ENCODE measurements around the gene KLKB1.
"Not testable (repeated sequence)": the region's sequence is repeated elsewhere in the genome, so short reads cannot be mapped to it uniquely, and the experiment has no call there.

KLKB1 gene

DNA sequence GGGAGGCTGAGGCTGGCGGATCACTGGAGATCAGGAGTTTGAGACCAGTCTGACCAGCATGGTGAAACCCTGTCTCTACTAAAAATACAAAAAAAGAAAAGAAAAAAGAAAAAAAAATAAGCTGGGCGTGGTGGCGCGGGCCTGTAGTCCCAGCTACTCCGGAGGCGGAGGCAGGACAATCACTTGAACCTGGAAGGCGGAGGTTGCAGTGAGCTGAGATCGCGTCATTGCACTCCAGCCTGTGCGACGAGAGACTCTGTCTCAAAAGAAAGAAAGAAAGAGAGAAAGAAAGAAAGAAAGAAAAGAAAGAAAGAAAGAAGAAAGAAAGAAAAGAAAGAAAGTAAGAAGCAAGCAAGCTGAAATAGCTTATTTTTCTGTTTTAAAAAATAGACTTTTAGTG lies 37.9 kb downstream of the KLKB1 start:
- not testable (repeated sequence) for DNase-seq (ENCODE audit: low read depth)

DNA sequence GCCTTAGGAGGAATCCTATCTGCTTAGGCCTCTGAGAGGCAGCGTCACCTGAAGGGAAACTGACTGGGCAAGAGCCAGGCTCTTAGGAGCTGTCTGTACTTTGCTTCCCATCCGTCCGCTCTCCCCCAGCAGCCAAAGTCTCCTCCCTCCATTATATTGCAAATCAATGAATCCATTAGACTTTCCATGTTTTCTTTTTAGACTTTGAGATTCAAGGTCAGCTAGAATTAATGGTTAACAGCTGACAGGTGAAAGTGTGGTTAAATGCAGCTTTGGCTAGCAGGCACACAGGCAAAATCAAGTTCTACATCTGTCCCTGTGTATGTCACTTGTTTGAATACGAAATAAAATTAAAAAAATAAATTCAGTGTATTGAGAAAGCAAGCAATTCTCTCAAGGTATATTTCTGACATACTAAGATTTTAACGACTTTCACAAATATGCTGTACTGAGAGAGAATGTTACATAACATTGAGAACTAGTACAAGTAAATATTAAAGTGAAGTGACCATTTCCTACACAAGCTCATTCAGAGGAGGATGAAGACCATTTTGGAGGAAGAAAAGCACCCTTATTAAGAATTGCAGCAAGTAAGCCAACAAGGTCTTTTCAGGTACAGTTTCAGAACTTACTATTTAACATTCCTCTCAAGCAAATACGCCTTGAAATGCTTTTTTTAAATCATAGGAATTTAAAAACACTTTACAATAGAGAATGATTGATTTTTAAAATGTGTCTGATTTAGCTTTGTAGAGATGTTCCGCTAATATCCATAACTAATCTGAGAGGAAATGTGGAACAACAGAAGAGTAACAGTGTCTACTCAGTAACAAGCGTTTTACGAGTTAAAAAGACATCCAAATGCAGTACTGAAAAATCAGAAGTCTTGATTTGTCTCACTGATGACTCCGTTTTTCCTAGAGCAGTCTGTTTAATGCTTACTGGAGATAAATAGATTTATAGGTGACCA lies 38.7 kb downstream of the KLKB1 start, which contains the start of gene F11:
F11 (plus strand) TSS at position 507 of the 970 bp plus-strand sequence. CDS start 948 bp downstream, outside the sequence.
- no peak for DNase-seq (ENCODE audit: low read depth)

DNA sequence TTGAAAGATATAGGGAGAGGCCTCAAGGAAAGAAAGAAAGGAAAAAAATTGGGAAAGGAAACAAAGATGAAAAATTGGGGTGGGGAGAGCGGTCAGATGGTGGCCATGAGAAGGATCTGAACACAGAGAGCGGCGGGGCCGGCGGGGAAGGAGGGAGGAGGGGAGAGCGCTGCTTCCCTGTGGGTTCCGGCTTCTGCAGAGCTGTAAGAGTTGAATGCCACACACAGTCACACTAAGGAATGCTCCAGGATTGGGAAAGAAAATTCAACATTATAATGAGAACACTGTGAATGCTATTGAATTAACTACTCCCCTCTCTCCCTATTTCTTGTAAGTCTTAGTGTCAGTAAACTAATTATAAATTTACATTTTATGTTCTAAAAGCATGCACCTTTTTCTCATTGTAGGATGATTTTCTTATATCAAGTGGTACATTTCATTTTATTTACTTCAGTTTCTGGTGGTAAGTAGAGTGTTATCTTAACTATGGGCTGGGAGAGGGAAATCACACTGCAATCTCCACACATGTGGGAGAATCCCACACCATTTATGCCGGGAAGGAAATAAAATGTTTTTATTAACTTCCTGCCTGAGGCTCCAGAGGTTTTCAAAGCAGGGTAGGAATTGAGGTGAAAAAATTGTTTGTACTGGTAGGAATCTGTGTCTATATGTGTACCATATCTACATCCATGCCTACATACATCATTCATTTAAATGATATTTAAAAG lies 39.6 kb downstream of the KLKB1 start:
- no peak for DNase-seq (ENCODE audit: low read depth)

DNA sequence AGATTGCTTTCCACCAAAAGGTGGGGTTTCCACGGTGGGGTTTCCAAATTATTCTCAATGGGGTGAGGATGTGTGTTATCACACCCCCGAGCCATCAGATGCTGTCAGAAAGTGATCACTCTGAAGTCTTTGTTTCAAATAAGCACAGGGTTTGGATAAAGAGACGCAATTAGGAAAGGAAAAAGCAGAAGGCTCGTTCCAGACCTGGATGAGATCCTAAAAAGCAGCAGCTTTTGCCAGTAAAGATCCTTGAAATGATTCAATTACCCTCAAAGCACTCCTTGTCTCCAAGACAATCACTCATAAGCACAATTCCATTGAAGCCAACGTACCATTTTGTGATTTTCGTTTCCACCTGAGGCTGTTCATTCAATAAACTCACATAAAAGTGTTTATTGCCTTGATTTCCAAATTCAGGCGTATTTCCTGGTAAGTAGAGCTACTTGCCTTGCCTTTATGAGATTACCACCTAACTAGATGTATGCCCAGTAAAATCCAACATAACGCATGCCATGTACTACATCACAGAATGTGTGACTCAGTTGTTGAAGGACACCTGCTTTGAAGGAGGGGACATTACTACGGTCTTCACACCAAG lies 43.9 kb downstream of the KLKB1 start:
- DNase-seq (ENCODE audit: low read depth), result no peak

DNA sequence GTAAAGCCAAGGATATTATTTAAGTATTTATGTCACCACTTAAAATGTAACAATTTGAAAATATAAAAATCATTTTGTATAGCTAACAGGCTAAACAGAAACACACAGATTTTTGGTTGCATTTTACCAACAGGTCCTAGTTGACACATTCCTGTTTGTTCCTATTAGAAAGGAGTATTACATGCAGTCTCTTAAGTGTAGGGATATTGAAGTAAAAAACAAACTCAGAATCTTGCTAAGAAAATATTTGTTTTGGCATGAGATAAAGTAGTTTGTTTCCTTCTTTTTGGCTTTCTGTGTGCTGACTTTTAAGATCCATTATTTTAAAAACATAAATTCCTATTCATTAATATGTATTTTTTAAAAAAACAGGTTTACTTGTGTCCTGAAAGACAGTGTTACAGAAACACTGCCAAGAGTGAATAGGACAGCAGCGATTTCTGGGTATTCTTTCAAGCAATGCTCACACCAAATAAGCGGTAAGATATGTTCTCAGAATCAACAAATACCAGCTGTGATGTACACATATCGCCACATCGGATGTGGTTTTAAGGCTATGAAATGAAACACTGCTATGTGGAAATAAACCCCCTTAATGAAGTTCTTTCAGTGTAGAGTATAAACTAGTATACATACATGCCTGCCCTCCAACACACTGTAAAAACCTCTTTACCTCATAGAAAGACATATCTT lies 45.5 kb downstream of the KLKB1 start:
- no peak for DNase-seq (ENCODE audit: low read depth)

DNA sequence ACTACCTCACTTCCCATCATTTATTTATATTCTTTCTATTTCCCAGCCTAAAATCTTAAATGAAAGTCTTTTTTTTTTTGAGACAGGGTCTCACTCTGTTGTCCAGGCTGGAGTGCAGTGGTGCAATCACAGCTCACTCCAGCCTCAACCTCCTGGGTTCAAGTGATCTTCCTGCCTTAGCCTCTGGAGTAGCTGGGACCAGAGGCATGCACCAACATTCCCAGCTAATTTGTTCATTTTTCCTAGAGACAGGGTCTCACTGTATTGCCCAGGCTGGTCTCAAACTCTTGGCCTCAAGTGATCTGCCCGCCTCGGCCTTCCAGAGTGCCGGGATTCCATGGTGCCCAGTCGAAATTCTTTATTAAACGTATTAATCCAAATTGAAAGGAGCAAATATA lies 46.1 kb downstream of the KLKB1 start:
- DNase-seq (ENCODE audit: low read depth), result not testable (repeated sequence)

DNA sequence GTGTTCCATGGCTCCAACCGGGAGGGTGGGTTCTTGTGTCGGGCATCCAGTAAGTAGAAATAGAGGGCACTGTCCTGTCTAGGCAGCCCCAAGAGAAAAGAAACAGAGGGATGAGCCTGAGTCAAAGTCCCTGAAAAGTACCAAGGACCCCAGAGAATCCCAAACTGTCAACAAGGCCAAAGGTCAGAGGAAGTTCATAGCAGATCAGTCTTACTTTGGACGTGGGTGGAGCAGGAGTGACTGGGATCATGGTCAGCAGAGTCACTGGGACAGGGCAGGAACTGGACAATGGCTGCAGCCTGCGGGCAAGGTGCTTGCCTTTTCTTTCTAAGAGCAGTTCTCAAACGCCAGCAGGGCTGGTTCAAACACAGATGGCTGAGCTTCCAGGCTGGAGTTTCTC lies 56.0 kb downstream of the KLKB1 start:
- no peak for DNase-seq (ENCODE audit: low read depth)

DNA sequence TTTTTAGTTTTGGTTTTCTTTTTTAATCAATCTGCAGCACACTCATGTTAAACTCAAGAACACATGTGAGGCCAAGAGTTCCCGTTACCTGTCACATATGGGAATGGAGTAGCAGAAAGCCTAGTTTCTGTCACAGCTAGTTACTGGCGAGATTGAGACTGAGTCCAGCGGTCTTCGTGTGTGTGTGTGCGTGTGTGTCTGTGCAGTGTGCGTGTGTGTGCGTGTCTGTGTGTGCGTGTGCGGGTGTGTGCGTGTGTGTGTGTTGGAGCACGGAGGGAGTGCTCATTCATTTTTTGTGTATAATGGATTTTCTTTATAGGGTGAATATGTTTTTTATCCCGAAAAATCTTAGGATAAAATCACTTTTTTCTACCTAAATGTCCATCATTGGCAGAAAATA lies 57.8 kb downstream of the KLKB1 start:
- DNase-seq (ENCODE audit: low read depth), result no peak

DNA sequence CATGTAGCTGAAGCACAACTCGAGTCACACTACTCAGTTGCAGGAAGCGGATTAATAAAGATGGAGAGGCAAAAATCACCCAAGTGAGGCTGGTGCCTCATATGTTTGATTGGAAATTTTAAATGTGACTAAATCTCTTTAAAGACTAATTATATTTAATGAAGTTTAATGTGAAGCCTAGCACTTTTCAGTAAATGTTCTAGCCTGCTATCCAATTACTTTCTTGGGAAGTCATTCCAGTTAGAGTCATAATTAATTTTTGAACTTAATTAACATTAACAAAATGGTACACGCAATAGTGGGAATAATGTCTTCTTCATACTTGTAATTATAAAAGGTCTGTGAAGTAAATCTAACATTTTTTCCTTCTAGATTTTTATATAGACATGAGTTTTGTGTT lies 59.3 kb downstream of the KLKB1 start:
- DNase-seq (ENCODE audit: low read depth), result no peak

DNA sequence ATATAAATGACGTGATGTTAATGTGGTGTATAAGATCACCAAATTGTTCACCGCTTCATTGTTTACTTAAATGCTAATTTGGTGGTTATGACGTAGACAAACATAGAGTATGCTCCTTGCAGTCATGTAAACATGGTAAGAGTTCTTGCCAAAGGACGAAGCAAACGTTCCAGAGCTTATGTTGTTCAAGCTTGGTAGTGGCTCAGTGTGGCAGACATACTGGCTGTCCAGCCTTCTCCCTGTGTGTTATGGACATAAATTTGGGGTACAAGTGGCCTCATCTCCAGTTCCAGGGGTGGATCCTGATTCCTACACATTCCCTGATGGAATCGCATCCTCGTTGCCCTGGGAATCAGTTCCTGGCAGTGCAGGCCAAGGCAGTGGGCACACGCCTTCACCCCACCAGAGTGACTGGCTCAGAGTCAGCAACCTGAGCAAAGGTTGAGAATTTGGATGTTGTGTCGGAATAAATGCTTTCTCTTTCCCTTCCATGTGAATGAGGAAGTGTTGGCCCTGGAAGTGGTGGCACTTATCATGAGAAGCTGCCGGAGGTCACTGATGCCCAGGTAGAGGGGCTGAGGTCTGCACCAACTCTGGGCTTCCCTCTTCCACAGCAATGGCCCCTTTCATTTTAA lies 64.1 kb downstream of the KLKB1 start:
- no peak for DNase-seq (ENCODE audit: low read depth)

DNA sequence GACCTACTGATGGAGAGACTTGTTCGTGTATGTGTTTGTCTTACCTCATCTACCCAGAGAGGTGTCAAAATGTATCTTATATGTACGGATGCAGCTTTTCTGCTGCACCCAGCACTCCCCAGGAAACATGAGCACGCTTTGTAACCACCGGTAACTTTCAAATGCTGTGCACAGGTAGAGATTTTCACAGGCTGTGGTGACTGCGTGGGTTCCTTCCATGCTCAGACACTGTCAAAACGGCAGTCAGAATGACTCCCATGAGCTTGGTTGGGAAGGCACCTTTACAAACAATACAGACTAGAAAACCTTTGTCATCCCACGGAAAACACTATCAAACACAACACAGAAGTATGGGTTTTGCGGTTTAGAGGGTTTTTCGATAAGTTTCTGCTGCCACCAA lies 66.9 kb downstream of the KLKB1 start:
- no peak for DNase-seq (ENCODE audit: low read depth)

DNA sequence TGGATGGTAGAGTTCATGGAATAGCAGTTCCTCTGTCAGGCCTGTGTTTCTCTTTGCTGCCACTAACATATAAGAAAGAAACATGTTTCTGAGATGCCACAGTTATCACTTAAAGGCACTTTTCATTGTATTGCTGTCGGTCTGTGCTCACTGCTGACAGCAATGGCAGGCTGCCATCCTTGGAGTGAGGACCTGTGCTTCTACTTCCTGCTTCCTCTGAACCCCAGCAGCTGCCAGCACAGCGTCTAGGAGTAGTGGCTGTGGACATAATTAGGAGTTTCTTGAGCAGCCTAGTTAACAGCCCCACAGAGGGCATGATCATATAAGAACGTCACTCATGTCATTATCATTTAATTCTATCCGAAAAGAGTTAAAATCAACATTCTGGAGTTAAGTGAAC lies 69.2 kb downstream of the KLKB1 start:
- no peak for DNase-seq (ENCODE audit: low read depth)

DNA sequence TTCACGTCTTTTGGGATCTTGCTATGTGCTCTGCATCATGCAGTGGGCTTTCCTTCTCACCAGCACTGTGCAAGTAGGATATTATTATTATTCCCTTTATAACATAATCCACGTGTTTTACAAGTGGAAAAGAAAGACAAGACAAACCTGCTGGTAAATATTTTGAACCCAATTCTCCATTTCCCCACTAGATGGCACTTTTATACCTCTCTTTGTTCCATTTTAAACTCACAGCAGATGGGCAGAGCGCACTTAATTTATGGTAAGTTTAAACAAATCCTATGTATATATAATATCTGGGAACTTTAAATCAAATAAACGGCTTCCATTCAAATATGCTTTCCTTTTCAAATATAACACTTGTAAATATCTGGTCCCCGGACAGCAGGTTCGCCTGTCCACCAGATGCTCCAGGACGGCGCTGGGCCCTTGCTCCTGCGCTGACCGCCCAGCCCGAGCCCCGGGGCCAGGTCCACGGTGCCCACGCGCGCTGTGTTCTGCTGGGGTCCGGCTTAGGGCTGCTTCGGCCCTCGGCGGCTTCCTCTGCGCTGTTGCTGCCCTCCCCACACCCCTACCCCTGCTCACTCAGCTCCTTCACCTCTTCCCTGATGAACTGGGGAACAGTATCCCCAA lies 69.8 kb downstream of the KLKB1 start:
- no peak for DNase-seq (ENCODE audit: low read depth)

DNA sequence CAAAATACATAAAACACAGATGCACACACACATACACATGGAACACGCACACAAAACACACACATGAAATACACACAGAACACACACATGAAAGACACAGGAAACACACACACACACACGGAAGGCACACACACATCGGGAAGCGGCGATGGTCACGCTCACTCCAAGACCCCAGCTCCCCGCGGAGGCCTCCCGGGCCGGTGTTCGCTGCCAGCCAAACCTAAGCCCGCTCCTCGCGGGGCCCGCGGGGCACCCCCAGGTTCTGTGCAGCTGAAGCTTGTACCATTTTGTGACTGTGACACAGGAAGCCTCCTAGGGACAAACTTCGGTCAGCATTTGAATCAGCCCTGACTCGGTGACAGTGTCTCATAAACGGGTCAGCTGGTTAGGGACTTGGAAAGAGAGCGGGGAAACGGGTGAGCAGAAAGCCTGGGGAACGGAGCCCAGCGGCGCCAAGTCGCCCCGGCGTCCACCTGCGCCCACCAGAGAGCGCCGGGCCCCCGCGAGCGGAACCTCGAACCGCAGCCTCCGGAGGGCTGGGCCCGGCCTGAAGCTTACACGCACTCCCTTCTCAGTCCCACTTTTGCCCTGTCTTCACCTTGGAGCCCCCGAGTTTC lies 70.8 kb downstream of the KLKB1 start:
- DNase-seq (ENCODE audit: low read depth), result no peak

DNA sequence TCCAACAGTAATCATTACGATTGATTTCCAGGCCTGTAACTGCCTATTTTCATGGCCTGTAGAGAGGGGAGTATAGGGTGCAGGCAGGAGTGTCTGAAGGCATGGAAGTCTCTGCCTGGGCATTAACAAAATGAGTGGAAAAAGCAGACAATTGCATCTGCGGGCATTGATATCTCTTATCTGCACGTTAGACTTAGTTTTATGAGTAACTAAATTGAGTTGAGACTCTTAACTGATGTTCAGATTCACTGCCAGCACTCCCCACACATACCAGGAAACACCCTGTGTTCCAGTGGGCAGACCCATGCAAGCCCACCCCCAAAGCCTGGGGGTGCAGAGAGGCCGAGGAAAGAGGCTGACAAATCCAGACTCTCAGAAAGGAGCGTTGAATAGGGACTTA lies 72.0 kb downstream of the KLKB1 start:
- no peak for DNase-seq (ENCODE audit: low read depth)

DNA sequence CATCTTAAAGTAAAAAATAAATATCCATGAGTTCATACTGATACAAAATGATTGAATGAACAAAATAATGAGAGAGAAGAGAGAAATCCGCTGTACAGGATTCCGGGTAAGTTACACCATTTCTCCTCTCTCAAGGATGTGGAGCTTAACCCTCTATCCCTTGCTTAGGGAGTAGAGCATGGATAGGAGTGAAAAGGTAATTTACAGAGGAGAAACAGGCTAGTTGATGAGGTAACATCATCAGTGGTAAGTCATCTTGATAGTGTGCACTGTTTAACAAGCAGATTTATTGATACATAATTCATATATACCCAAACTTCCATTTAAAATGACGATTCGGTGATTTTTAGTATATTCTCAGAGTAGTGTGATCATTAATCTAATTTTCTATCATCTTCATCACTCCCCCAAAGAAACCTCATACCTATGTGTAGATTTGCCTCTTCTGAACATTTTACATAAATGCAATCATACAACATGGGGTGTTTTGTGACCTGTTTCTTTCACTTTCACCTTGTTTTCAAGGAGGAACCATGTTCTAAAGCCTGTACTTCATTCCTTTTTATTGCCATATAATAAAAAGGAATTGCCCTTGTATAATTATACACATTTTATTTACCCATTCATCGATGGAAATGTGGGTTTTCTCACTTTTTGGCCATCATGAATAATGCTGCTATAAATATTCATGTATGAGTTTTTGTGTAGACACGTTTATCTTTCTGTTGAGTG lies 73.5 kb downstream of the KLKB1 start:
- no peak for DNase-seq (ENCODE audit: low read depth)

DNA sequence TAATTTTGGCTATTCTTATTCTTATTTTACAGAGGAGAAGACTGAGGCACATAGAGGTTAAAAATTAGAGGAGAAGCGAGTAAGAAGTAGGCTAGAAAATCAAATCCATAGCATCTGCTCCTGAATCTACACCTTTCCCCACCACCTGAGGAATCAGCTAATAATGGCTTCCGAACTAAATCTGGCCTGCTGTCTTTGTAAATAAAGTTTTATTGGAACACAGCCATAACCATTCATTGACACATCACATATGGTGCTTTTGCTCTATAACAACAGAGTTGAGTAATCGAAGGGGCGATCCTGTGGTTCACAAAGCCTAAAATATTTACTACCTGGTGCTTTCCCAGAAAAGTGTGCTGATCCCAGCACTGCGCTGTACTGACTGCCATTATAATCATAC lies 76.9 kb downstream of the KLKB1 start:
- no peak for DNase-seq (ENCODE audit: low read depth)

DNA sequence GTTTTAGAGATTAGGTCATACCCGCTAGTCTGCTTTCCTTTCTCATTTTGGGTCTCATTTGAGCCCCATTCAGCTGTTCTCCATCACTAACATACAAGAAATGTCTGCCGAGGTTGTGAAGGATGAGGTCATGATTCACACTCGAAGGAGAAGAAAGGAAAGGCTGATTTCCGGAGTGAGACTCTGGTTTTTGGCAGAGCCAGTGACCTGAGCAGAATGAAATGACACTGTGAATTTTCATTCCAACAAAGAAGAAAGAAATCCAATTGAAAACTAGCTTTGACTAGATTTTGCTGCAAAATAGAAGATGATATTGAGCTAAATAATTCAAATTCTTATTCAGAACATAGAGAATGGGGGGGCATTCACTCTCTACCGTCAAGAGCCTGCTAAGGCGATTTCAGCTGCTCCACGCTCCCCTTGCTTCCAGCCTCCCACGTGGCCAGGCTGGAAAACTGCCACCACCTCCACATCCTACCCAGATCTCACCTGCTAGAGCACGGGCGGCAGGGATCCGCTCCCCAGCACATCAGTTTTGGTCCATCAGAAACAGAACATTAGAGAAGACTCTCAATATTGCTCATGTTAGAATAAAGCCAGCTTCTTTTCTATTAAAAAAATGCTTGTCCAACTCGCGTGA lies 77.7 kb downstream of the KLKB1 start:
- no peak for DNase-seq (ENCODE audit: low read depth)

DNA sequence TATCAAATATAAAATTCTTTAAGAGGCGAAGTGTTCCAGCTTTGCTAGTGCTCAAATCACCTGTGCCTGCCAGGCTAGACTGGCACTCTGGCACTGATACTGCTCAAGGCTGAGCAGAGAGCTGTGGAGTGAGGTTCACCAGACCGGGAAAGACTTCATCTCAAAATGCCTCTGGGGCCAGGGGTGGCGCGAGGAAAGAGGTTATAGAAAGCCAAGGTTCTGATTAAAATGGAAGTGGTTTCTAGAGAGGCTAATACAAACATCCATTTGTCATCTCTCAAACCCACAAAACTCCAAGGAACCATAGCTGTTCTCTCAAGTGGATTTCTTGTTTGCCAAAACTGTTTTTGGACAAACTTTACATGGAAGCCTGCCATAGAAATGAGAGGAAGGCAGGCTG lies 80.2 kb downstream of the KLKB1 start:
- no peak for DNase-seq (ENCODE audit: low read depth)

DNA sequence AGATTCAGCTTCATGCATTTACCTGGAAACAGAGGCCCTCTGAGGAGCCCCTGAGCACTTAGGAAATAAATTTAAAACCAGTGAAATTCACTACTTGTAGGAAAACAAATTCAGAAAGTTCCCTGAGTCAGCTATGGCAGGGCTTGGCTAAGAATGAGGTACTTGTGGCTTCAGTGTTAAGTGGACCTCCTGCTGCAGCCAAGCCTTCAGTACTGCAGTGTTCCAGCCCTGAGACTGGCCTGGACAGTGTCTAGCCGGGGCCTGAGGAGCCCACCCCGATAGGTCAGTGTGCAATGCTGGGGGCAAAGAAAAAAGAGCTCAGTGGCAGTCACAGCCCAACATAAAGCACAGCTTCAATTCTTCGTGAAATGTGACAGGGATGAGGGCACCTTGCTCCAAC lies 80.6 kb downstream of the KLKB1 start:
- no peak for DNase-seq (ENCODE audit: low read depth)
